ENCODE measurements around the gene NRXN3.

- no peak for TF ChIP-seq ZNF513 (tag by site-specific recombination; IDR thresholded peaks at IDR 0.05)
- TF ChIP-seq ZNF292 (tag by site-specific recombination; IDR thresholded peaks at IDR 0.05; ENCODE audit: borderline replicate concordance, low read depth), result no peak
- TF ChIP-seq SETDB1 (IDR thresholded peaks at IDR 0.05; ENCODE audit: insufficient read length, low read length), result no peak
- TF ChIP-seq KLF9 (tag by site-specific recombination; IDR thresholded peaks at IDR 0.05; ENCODE audit: low read depth), result no peak
- TF ChIP-seq ZNF10 (tag by site-specific recombination; IDR thresholded peaks at IDR 0.05), result no peak
- TF ChIP-seq ZNF18 (tag by site-specific recombination; IDR thresholded peaks at IDR 0.05), result no peak
- TF ChIP-seq CTCF (tag by site-specific recombination; IDR thresholded peaks at IDR 0.05), result no peak
- TF ChIP-seq ZNF223 (tag by site-specific recombination; IDR thresholded peaks at IDR 0.05), result no peak
- TF ChIP-seq ZFP3 (tag by site-specific recombination; IDR thresholded peaks at IDR 0.05; ENCODE audit: low read depth), result no peak
- TF ChIP-seq MZF1 (tag by site-specific recombination; IDR thresholded peaks at IDR 0.05; ENCODE audit: borderline replicate concordance), result no peak
- TF ChIP-seq ZNF148 (tag by site-specific recombination; IDR thresholded peaks at IDR 0.05; ENCODE audit: borderline replicate concordance), result no peak
- TF ChIP-seq ZNF37A (tag by site-specific recombination; IDR thresholded peaks at IDR 0.05), result no peak
- TF ChIP-seq ZIC2 (tag by site-specific recombination; IDR thresholded peaks at IDR 0.05), result no peak
Measured at GRCh38 chr14:79036441-79036840, 866.3 kb downstream of the NRXN3 start.
